ENCODE data around the gene COL5A3.

- TF ChIP-seq CTCF (IDR thresholded peaks at IDR 0.05) (no peak), POLR2AphosphoS5 (IDR thresholded peaks at IDR 0.05; ENCODE audit: low read depth, low read length) (no peak), TCF7L2 (IDR thresholded peaks at IDR 0.05; ENCODE audit: low read depth, low read length) (no peak), REST (IDR thresholded peaks at IDR 0.05; ENCODE audit: insufficient read depth in 1 of 2, low read depth in 2 of 2, low read length in 1 of 2) (no peak), SIN3A (IDR thresholded peaks at IDR 0.05; ENCODE audit: borderline replicate concordance, insufficient read depth, low read depth, low read length) (no peak)
Measured at GRCh38 chr19:10013834-10014618, 3.7 kb upstream of the COL5A3 start.

Measured in Panc1 (cell line).